Heart right ventricle (tissue), 16 donors: Measurements from ENCODE around the gene IL27RA. TPM values are rescaled to one million over a fixed set of nuclear protein-coding genes. Genes with fewer than 3 reads are reported as not detected.

Source experiments
- ATAC-seq, 8 donors: fragments of 200-7000 bp; cut with Tn5 transposase; one replicate each; pipeline ENCODE4 v1.9.1; 2020; ENCODE audit warnings: mild to moderate bottlenecking in 8 of 8, moderate library complexity in 8 of 8, moderate number of reproducible peaks in 1 of 8
- DNase-seq, 2 donors: peaks; one replicate each; pipeline ENCODE4 v3.0.0-alpha.2; 2020
- H3K27ac ChIP-seq, 10 donors: fragments of 200-600 bp; sonication (generic) in 2 of 10; one replicate each; pipeline versions ENCODE4 v1.5.0 to v1.8.0; 2020 to 2022; ENCODE audit warnings: mild to moderate bottlenecking in 3 of 10
- H3K27me3 ChIP-seq, 7 donors: fragments of 200-600 bp; one replicate each; pipeline ENCODE4 v1.8.0; 2021 to 2022; ENCODE audit warnings: mild to moderate bottlenecking in 2 of 7
- H3K36me3 ChIP-seq, 9 donors: fragments of 200-600 bp; sonication (generic) in 1 of 9; one replicate each; pipeline versions ENCODE4 v1.5.0 to v1.8.0; 2020 to 2022; ENCODE audit warnings: mild to moderate bottlenecking in 2 of 9
- H3K4me1 ChIP-seq, 9 donors: fragments of 200-600 bp; sonication (generic) in 1 of 9; one replicate each; pipeline versions ENCODE4 v1.5.0 to v1.8.0; 2020 to 2022; ENCODE audit warnings: mild to moderate bottlenecking in 4 of 9
- H3K4me3 ChIP-seq, 10 donors: fragments of 200-600 bp; sonication (generic) in 2 of 10; one replicate each; pipeline versions ENCODE4 v1.5.0 to v1.8.0; 2020 to 2022; ENCODE audit warnings: mild to moderate bottlenecking in 7 of 10, moderate library complexity in 2 of 10
- H3K9me3 ChIP-seq, 11 donors: fragments of 200-600 bp in 10 of 11; sonication (generic) in 2 of 11; one replicate each; pipeline versions ENCODE4 v1.5.0 to v1.8.0; 2013 to 2022; ENCODE audit warnings: mild to moderate bottlenecking in 2 of 11, control low read depth in 1 of 11, moderate library complexity in 1 of 11
- CTCF ChIP-seq, 9 donors: fragments of 200-600 bp; sonication (generic) in 2 of 9; IDR thresholded peaks; one replicate each; pipeline versions ENCODE4 v1.5.0 to v1.8.0; 2021 to 2022; ENCODE audit warnings: antibody characterized with exemption in 9 of 9, mild to moderate bottlenecking in 5 of 9, moderate library complexity in 1 of 9
- WGBS, 2 donors: extraction: QIAGEN DNeasy Blood & Tissue Kit; methylation state at CpG; one replicate each; pipeline ENCODE4 v1.1.7; 2013; ENCODE audit warnings: inconsistent platforms in 1 of 2; 5-methylcytosine and 5-hydroxymethylcytosine counted together
- intact Hi-C, 10 donors: fragments of 100-400 bp; cut with DNase I; formaldehyde crosslinking; loops; one replicate each; pipeline versions ENCODE4 v1.11.1 to v1.14.2; 2022
- polyA plus RNA-seq, 2 donors: library from polyadenylated mRNA; stranded (reverse); fragments of 200-250 nt; gene quantifications; one replicate each; pipeline ENCODE4 v1.2.3, GENCODE V29; 2013
- total RNA-seq, 10 donors: library from RNA; stranded (reverse); fragmentation: NEBNext Ultra II Directional in 3 of 10; extraction: Animal tissue kit (Norgen Biotek cat#: 25700) in 3 of 10; gene quantifications; one replicate each; pipeline versions ENCODE4 v1.2.1 to v1.2.4, GENCODE V29; 2021 to 2023
- donor health status: Arrhythmogenic right ventricular cardiomyopathy.
- donor health status: ischemic (EF 13 %, LVEDD 7.1; RV severe dilation, severe dysfunction).
- donor health status: healthy with polysubstance abuse.
- donor health status: DM: no; HTN: yes; CAD: no.
- donor health status: DM: no; HTN: no; CAD: no.
- donor health status: ischemic (EF 25% LVEDD 6.9; RV normal size, moderate dysfunction).
- donor health status: ischemic (EF 25% LVEDD 5.7; RV mildly dilated, moderate dysfunction).
- donor health status: healthy.
- donor health status: DM: yes; HTN: yes; CAD: no.
- donor health status: Ischemic cardiomyopathy.
- donor health status: ischemic (EF 35%, LVEDD 5.7; RV mildly dilated, moderate dysfunction).
- donor health status: nonischemic (EF 11% LVEDD 7.7; RV severe dilation, severe dysfunction).
- donor health status: DM: yes; HTN: yes; CAD: no.
- donor health status: PGD.
- donor health status: ischemic (EF 29% LVEDD 5.4; RV normal size, mild dysfunction).
- donor health status: nonischemic (EF 23%, LVEDD 6.1; RV moderate dilation, normal function).

The IL27RA gene
- total and polyA plus RNA-seq, 12 donors = 2.4 to 7.6 (median 4.1) TPM

- intact Hi-C loops = loop anchor here in 3 of 10 donors (5.0 kb wide), 2 partner anchors 162 to 172 kb away; no protein-coding TSS in a partner anchor
- Histone ChIP-seq H3K4me1 (peaks cover 0 to 17% (median 5%) of the 10 kb centered on the region in 9 donors), H3K36me3 (peaks cover 0 to 33% (median 0%) of the 10 kb centered on the region in 9 donors), H3K27me3 (peaks cover 0 to 34% (median 22%) of the 10 kb centered on the region in 7 donors), H3K4me3 (no peak overlapping the region), H3K9me3 (peaks cover 0 to 11% (median 0%) of the 10 kb centered on the region in 11 donors), H3K27ac (no peak overlapping the region)
- ATAC-seq = peak in 1 of 8 donors; percentile 10
- no peak for DNase-seq
- 58 to 63% methylated on average over 11 of the region's 11 CpGs for WGBS, 2 donors
- TF ChIP-seq CTCF (IDR thresholded peaks at IDR 0.05) = no peak
Measured at GRCh38 chr19:14054721-14055120, 23.2 kb downstream of the IL27RA start.

- no peak for TF ChIP-seq CTCF (IDR thresholded peaks at IDR 0.05)
- H3K4me1 ChIP-seq = peaks cover 0 to 17% (median 5%) of the 10 kb centered on the region in 9 donors
- no peak overlapping the region for H3K4me3 ChIP-seq
- H3K27ac ChIP-seq = no peak overlapping the region
- peaks cover 0 to 26% (median 0%) of the 10 kb centered on the region in 9 donors for H3K36me3 ChIP-seq
- intact Hi-C loops = no loop called here
- peaks cover 0 to 41% (median 28%) of the 10 kb centered on the region in 7 donors for H3K27me3 ChIP-seq
- ATAC-seq (no peak), DNase-seq (no peak)
- WGBS, 2 donors = 84 to 88% methylated on average over 3 of the region's 3 CpGs
- H3K9me3 ChIP-seq = peaks cover 0 to 11% (median 0%) of the 10 kb centered on the region in 11 donors
Measured at GRCh38 chr19:14055396-14055795, 23.8 kb downstream of the IL27RA start.

- peaks cover 0 to 18% (median 0%) of the 10 kb centered on the region in 9 donors for H3K36me3 ChIP-seq
- peaks cover 0 to 17% (median 5%) of the 10 kb centered on the region in 9 donors for H3K4me1 ChIP-seq
- peaks cover 0 to 11% (median 0%) of the 10 kb centered on the region in 11 donors for H3K9me3 ChIP-seq
- intact Hi-C loops = no loop called here
- TF ChIP-seq CTCF (IDR thresholded peaks at IDR 0.05) = no peak
- no peak overlapping the region for H3K4me3 ChIP-seq
- ATAC-seq = no peak
- peaks cover 0 to 49% (median 36%) of the 10 kb centered on the region in 7 donors for H3K27me3 ChIP-seq
- H3K27ac ChIP-seq = no peak overlapping the region
- 93 to 96% methylated on average over 10 of the region's 10 CpGs for WGBS, 2 donors
- no peak for DNase-seq
Measured at GRCh38 chr19:14056069-14056666, 24.6 kb downstream of the IL27RA start.

- DNase-seq (no peak), ATAC-seq (no peak)
- 27 to 29% methylated on average over 19 of the region's 19 CpGs for WGBS, 2 donors
- Histone ChIP-seq H3K36me3 (peaks cover 0 to 12% (median 0%) of the 10 kb centered on the region in 9 donors), H3K4me1 (peaks cover 0 to 17% (median 5%) of the 10 kb centered on the region in 9 donors), H3K27ac (peak overlapping the region in 1 of 10 donors; percentile 44), H3K9me3 (peaks cover 0 to 11% (median 0%) of the 10 kb centered on the region in 11 donors), H3K4me3 (peak overlapping the region in 9 of 10 donors; percentile 17 to 47 (median 40)), H3K27me3 (peaks cover 0 to 56% (median 36%) of the 10 kb centered on the region in 7 donors)
- intact Hi-C loops = no loop called here
- TF ChIP-seq CTCF (IDR thresholded peaks at IDR 0.05) = no peak
Measured at GRCh38 chr19:14056741-14057356, 25.3 kb downstream of the IL27RA start.
